K562 (cell line): ENCODE results near the gene TRIM47. TPM values are rescaled to one million over a fixed set of nuclear protein-coding genes. Genes with fewer than 3 reads are reported as not detected.

Experiments
- ARID2 ChIP-seq: fragments of 450-650 bp; IDR thresholded peaks from 2 replicates; pipeline ENCODE4 v1.6.1; 2017; ENCODE audit warnings: antibody characterized with exemption, mild to moderate bottlenecking
- E2F5 ChIP-seq: sonication (generic); formaldehyde crosslinking; IDR thresholded peaks from 2 replicates; pipeline ENCODE4 v1.8.0; 2022; ENCODE audit warnings: mild to moderate bottlenecking, missing genetic modification reagents
- NR3C1 ChIP-seq: sonication (generic); formaldehyde crosslinking; IDR thresholded peaks from 2 replicates; pipeline ENCODE4 v1.8.1; 2022; ENCODE audit warnings: missing genetic modification reagents
- RHOXF2B ChIP-seq: fragments of 250-450 bp; sonication (Bioruptor Pico); conservative IDR thresholded peaks from 2 replicates; pipeline ENCODE4 v1.5.1; 2021
- SNRNP70 ChIP-seq: fragments of 200-400 bp; formaldehyde crosslinking; optimal IDR thresholded peaks from 2 replicates; pipeline ENCODE3; 2017; ENCODE audit warnings: low read depth, low read length
- TCF15 ChIP-seq: fragments of 250-450 bp; sonication (Bioruptor Pico); IDR thresholded peaks from 2 replicates; pipeline ENCODE4 v1.8.0; 2022; ENCODE audit warnings: moderate library complexity, mild to moderate bottlenecking, inconsistent platforms
- TCFL5 ChIP-seq: fragments of 250-450 bp; sonication (Bioruptor Pico); conservative IDR thresholded peaks from 2 replicates; pipeline ENCODE4 v1.6.1; 2021; ENCODE audit warnings: mild to moderate bottlenecking, moderate library complexity, matching md5 sums
- YBX1 ChIP-seq: fragments of 450-650 bp; IDR thresholded peaks from 2 replicates; pipeline ENCODE4 v1.7.1; 2016; ENCODE audit warnings: mild to moderate bottlenecking
- ZBTB1 ChIP-seq: sonication (generic); formaldehyde crosslinking; IDR thresholded peaks from 2 replicates; pipeline ENCODE4 v1.8.1; 2023; ENCODE audit warnings: missing genetic modification reagents, low read depth, mild to moderate bottlenecking, borderline replicate concordance
- ZNF12 ChIP-seq: sonication (generic); formaldehyde crosslinking; IDR thresholded peaks from 2 replicates; pipeline ENCODE4 v1.4.0; 2020; ENCODE audit warnings: mild to moderate bottlenecking, missing genetic modification reagents
- ZNF140 ChIP-seq: fragments of 250-450 bp; sonication (Bioruptor Pico); IDR thresholded peaks from 2 replicates; pipeline ENCODE4 v1.8.0; 2021; ENCODE audit warnings: moderate library complexity, mild to moderate bottlenecking, inconsistent platforms
- ZNF184 ChIP-seq: sonication (generic); formaldehyde crosslinking; IDR thresholded peaks from 2 replicates; pipeline ENCODE4 v1.5.0; 2020; ENCODE audit warnings: missing genetic modification reagents
- ZNF512 ChIP-seq: IDR thresholded peaks from 2 replicates; pipeline ENCODE4 v1.6.1; 2016; ENCODE audit warnings: missing genetic modification characterization, missing compliant biosample characterization
- ZNF57 ChIP-seq: fragments of 450-650 bp; formaldehyde crosslinking; IDR thresholded peaks from 2 replicates; pipeline ENCODE4 v1.4.0; 2020; ENCODE audit warnings: mild to moderate bottlenecking, moderate library complexity
- ZNF764 ChIP-seq: fragments of 250-450 bp; sonication (Bioruptor Pico); IDR thresholded peaks from 2 replicates; pipeline ENCODE4 v1.4.0; 2020; ENCODE audit warnings: low read depth, mild to moderate bottlenecking, moderate library complexity
- polyA plus RNA-seq, 8 experiments: library from polyadenylated mRNA; depleted of rRNA in 4 of 8; stranded (reverse) in 5 of 8; unstranded in 3 of 8; fragments of >200 nt; fragmentation: Nextera tagmentation in 2 of 8; fragmentation: Illumina TruSeq in 1 of 8; extraction: Ambion mirVana in 2 of 8; extraction: Trizol in 1 of 8; gene quantifications; 2 replicates each; pipeline versions ENCODE4 v1.2.1 to v1.2.3, GENCODE V29; 2011 to 2014; ENCODE audit warnings: inconsistent platforms in 1 of 8, missing spikeins in 1 of 8
- total RNA-seq, 7 experiments: library from RNA; depleted of rRNA in 6 of 7; stranded (reverse); fragments of >200 nt in 6 of 7; fragmentation: Illumina TruSeq in 2 of 7; extraction: Trizol in 2 of 7; gene quantifications; 2 replicates each; pipeline versions ENCODE4 v1.2.1 to v1.2.3, GENCODE V29; 2011 to 2021; ENCODE audit warnings: low replicate concordance in 1 of 7
- TF ChIP-seq, protein P1 (sequence below), 2 experiments: fragments of 200-800 bp in 1 of 2; sonication (Bioruptor generic) in 1 of 2; sonication (generic) in 1 of 2; formaldehyde crosslinking in 1 of 2; IDR thresholded peaks in 1 of 2; conservative IDR thresholded peaks in 1 of 2; 2 replicates each; pipeline versions ENCODE4 v1.5.0 to v1.6.1; 2016 to 2020; ENCODE audit warnings: missing compliant biosample characterization in 1 of 2, missing genetic modification characterization in 1 of 2, missing genetic modification reagents in 1 of 2
- TF ChIP-seq, protein P2 (sequence below): fragments of 450-650 bp; formaldehyde crosslinking; IDR thresholded peaks from 2 replicates; pipeline ENCODE4 v1.4.0; 2020; ENCODE audit warnings: mild to moderate bottlenecking, moderate library complexity
- TF ChIP-seq, protein P3 (sequence below): fragments of 250-450 bp; sonication (Bioruptor Pico); IDR thresholded peaks from 2 replicates; pipeline ENCODE4 v1.8.0; 2022; ENCODE audit warnings: inconsistent platforms, mild to moderate bottlenecking, moderate library complexity, borderline replicate concordance

The TRIM47 gene
- total and polyA plus RNA-seq, 9 of the 15 experiments (the other 6 are each of a cell fraction or from before 2014, with no cell fraction given): 0.56 to 6.1 (median 3.2) TPM

DNA sequence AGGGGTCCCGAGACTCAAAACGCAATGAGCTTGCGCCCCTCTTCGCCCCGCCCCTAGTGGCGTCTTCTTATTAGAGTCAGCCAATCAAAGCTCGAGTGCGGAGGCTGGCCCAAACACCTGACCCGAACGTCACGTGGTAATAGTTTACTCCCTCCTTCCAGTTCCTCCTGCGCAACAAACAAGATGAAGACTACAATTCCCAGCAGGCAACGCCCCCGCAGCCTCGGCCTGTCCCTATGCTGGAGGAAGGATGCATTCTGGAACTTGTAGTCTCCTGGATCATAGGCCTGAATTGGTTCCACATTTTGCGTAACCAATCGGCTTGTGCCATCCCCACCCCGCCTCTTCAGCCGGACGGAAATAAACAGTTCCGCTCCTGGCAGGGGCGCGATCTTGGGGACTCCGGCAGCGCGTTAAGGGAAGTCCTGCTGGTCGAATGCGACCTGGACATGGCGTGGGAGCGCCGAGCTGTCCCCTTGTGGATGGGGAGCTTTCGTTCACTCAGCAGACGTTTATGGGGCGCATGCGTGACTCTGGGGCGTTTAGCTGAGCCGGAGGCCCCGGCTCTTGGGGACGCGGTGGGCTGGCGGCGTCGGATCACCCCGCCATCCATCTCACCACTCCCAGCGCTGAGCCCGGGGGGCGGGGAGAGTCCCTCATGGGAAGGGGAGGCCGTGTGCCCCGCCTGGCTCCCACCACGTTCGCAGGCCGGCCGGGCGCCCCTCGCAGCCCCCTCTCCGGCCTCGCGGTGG is 22.9 kb downstream of the TRIM47 start, which contains the start of gene WBP2 (continued):
- TF ChIP-seq, protein P1, sequence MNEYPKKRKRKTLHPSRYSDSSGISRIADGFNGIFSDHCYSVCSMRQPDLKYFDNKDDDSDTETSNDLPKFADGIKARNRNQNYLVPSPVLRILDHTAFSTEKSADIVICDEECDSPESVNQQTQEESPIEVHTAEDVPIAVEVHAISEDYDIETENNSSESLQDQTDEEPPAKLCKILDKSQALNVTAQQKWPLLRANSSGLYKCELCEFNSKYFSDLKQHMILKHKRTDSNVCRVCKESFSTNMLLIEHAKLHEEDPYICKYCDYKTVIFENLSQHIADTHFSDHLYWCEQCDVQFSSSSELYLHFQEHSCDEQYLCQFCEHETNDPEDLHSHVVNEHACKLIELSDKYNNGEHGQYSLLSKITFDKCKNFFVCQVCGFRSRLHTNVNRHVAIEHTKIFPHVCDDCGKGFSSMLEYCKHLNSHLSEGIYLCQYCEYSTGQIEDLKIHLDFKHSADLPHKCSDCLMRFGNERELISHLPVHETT (CRISPR knock-in tag; conservative IDR thresholded peaks at IDR 0.05 in 1 of 2, IDR thresholded peaks at IDR 0.05 in 1 of 2): peak in 1 of 2 experiments; percentile 88; a peak in 2 of 4 replicates
- 0 out of 2 replicates have a peak, but pooled peaks have one; percentile 26 for TF ChIP-seq ZNF57
- no peak; the same call in 1 of the 2 replicates for TF ChIP-seq ZBTB1 (CRISPR knock-in tag)
- no peak for TF ChIP-seq ZNF512
- 0 out of 2 replicates have a peak, but pooled peaks have one; percentile 22 for TF ChIP-seq ARID2
- no peak for TF ChIP-seq ZNF184
- TF ChIP-seq RHOXF2B (CRISPR knock-in tag): 0 out of 2 replicates have a peak, but pooled peaks have one; percentile 55
- TF ChIP-seq, protein P2, sequence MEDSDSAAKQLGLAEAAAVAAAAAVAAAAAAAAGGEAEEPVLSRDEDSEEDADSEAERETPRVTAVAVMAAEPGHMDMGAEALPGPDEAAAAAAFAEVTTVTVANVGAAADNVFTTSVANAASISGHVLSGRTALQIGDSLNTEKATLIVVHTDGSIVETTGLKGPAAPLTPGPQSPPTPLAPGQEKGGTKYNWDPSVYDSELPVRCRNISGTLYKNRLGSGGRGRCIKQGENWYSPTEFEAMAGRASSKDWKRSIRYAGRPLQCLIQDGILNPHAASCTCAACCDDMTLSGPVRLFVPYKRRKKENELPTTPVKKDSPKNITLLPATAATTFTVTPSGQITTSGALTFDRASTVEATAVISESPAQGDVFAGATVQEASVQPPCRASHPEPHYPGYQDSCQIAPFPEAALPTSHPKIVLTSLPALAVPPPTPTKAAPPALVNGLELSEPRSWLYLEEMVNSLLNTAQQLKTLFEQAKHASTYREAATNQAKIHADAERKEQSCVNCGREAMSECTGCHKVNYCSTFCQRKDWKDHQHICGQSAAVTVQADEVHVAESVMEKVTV (CRISPR knock-in tag): peak; percentile 66
- no peak for TF ChIP-seq ZNF140
- TF ChIP-seq, protein P3, sequence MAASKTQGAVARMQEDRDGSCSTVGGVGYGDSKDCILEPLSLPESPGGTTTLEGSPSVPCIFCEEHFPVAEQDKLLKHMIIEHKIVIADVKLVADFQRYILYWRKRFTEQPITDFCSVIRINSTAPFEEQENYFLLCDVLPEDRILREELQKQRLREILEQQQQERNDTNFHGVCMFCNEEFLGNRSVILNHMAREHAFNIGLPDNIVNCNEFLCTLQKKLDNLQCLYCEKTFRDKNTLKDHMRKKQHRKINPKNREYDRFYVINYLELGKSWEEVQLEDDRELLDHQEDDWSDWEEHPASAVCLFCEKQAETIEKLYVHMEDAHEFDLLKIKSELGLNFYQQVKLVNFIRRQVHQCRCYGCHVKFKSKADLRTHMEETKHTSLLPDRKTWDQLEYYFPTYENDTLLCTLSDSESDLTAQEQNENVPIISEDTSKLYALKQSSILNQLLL (CRISPR knock-in tag): no peak
- TF ChIP-seq ZNF764: no peak
- TF ChIP-seq YBX1: no peak
- peak; percentile 74; the same call in 1 of the 2 replicates for TF ChIP-seq E2F5
- TF ChIP-seq NR3C1 (CRISPR knock-in tag): no peak
- no peak for TF ChIP-seq TCFL5 (CRISPR knock-in tag)
- TF ChIP-seq TCF15 (CRISPR knock-in tag): no peak
- no peak for TF ChIP-seq ZNF12 (CRISPR knock-in tag)
- TF ChIP-seq SNRNP70: no peak
